ENCODE measurements around the gene DDI2.
A peak's percentile ranks its signal among the peaks of the same experiment; 100 is the strongest.

DDI2 gene

DNA sequence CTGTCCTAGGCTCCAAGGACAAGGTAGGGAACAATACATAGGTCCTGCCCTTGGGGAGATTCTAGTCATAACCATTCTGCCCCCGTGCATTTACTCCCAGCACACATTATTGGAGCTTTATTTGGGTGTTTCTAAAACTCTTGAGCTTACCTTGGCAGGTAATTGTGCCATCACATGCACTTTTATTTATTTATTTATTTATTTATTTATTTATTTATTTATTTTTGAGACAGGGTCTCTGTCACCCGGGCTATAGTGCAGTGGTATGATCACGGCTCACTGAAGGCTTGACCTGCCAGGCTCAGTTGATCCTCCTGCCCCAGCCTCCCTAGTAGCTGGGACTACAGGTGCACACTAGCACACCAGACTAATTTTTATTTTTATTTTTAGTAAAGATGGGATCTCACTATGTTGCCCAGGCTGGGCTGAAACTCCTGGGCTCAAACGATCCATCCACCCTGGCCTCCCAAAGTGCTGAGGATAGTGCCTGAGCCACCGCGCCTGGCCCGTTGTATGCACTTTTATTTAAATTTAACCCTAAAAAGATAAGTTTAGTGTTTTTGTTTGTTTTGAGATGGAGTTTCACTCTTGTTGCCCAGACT is 41.6 kb upstream of the DDI2 start (continued):
- TF ChIP-seq, protein P1, sequence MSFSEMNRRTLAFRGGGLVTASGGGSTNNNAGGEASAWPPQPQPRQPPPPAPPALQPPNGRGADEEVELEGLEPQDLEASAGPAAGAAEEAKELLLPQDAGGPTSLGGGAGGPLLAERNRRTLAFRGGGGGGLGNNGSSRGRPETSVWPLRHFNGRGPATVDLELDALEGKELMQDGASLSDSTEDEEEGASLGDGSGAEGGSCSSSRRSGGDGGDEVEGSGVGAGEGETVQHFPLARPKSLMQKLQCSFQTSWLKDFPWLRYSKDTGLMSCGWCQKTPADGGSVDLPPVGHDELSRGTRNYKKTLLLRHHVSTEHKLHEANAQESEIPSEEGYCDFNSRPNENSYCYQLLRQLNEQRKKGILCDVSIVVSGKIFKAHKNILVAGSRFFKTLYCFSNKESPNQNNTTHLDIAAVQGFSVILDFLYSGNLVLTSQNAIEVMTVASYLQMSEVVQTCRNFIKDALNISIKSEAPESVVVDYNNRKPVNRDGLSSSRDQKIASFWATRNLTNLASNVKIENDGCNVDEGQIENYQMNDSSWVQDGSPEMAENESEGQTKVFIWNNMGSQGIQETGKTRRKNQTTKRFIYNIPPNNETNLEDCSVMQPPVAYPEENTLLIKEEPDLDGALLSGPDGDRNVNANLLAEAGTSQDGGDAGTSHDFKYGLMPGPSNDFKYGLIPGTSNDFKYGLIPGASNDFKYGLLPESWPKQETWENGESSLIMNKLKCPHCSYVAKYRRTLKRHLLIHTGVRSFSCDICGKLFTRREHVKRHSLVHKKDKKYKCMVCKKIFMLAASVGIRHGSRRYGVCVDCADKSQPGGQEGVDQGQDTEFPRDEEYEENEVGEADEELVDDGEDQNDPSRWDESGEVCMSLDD (tag by site-specific recombination; IDR thresholded peaks at IDR 0.05) = no peak
- TF ChIP-seq ZNF555 (tag by site-specific recombination; conservative IDR thresholded peaks at IDR 0.05) (peak; percentile 89), ZBTB21 (tag by site-specific recombination; IDR thresholded peaks at IDR 0.05) (peak; percentile 23; the same call in 1 of the 2 replicates), GFI1B (tag by site-specific recombination; IDR thresholded peaks at IDR 0.05) (peak; percentile 52; the same call in 1 of the 2 replicates), ZNF184 (tag by site-specific recombination; IDR thresholded peaks at IDR 0.05) (no peak), ZNF585B (tag by site-specific recombination; IDR thresholded peaks at IDR 0.05) (no peak), ZNF324 (tag by site-specific recombination; IDR thresholded peaks at IDR 0.05) (no peak)

DNA sequence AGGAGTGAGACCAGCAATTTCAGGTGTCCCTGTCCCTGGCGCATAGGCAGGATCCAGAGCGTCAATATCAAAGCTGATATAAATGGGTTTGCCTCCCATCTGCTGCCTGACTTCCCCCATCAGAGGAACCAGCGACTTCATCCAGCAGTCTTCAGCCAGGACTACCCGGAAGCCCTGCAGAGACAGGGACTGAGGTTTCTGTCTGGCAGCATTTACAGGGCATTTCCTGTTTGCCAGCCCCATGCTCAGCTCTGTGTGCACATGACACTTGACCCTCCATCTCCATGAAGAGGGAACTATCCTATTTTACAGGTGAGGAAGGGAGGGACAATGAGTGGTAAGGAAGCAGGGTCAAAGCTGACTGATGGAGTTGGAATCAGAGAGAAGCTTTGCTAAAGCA is 39.6 kb upstream of the DDI2 start:
- H3K36me3 ChIP-seq (ENCODE audit: control insufficient read depth in 2 of 2, insufficient read depth in 1 of 2, low read length in 2 of 2) = peaks cover 0 to 6% of the 10 kb centered on the region in 2 experiments; a peak in 2 of 3 replicates
- H3K4me3 ChIP-seq (ENCODE audit: low read depth, low read length) = no peak overlapping the region
- CTCF ChIA-PET = no interaction called here
- no peaks in the 10 kb centered on the region for H3K9me3 ChIP-seq (ENCODE audit: control insufficient read depth, insufficient read depth, low read depth, low read length)
- no peak overlapping the region for H3K27ac ChIP-seq (ENCODE audit: extremely low read depth, low read depth, low read length)
- no peaks in the 10 kb centered on the region for H3K4me1 ChIP-seq (ENCODE audit: control insufficient read depth, insufficient read depth, low read length)
- POLR2A ChIA-PET = no interaction called here
- no peak for TF ChIP-seq ZNF513 (tag by site-specific recombination; IDR thresholded peaks at IDR 0.05)
- TF ChIP-seq KLF1 (tag by site-specific recombination; IDR thresholded peaks at IDR 0.05) = no peak
- TF ChIP-seq ZNF692 (tag by site-specific recombination; IDR thresholded peaks at IDR 0.05) = no peak
- TF ChIP-seq ZNF621 (tag by site-specific recombination; IDR thresholded peaks at IDR 0.05) = no peak
- TF ChIP-seq ZNF311 (tag by site-specific recombination; IDR thresholded peaks at IDR 0.05; ENCODE audit: borderline replicate concordance) = no peak
- TF ChIP-seq MEIS1 (CRISPR knock-in tag; IDR thresholded peaks at IDR 0.05; ENCODE audit: borderline replicate concordance) = no peak
- no peak for TF ChIP-seq ZNF416 (tag by site-specific recombination; IDR thresholded peaks at IDR 0.05)
- no peak for TF ChIP-seq ZFP3 (tag by site-specific recombination; IDR thresholded peaks at IDR 0.05; ENCODE audit: low read depth)
- no peak for TF ChIP-seq IKZF3 (tag by site-specific recombination; IDR thresholded peaks at IDR 0.05)
- TF ChIP-seq, protein P2, sequence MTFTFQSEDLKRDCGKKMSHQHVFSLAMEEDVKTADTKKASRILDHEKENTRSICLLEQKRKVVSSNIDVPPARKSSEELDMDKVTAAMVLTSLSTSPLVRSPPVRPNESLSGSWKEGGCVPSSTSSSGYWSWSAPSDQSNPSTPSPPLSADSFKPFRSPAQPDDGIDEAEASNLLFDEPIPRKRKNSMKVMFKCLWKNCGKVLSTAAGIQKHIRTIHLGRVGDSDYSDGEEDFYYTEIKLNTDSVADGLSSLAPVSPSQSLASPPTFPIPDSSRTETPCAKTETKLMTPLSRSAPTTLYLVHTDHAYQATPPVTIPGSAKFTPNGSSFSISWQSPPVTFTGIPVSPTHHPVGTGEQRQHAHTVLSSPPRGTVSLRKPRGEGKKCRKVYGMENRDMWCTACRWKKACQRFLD (tag by site-specific recombination; IDR thresholded peaks at IDR 0.05) = no peak
- TF ChIP-seq KLF16 (tag by site-specific recombination; IDR thresholded peaks at IDR 0.05) = no peak
- TF ChIP-seq ZNF394 (tag by site-specific recombination; IDR thresholded peaks at IDR 0.05; ENCODE audit: borderline replicate concordance) = no peak
- TF ChIP-seq ZNF843 (tag by site-specific recombination; IDR thresholded peaks at IDR 0.05) = no peak
- TF ChIP-seq PBX3 (CRISPR knock-in tag; IDR thresholded peaks at IDR 0.05) = no peak
- TF ChIP-seq, protein P3, sequence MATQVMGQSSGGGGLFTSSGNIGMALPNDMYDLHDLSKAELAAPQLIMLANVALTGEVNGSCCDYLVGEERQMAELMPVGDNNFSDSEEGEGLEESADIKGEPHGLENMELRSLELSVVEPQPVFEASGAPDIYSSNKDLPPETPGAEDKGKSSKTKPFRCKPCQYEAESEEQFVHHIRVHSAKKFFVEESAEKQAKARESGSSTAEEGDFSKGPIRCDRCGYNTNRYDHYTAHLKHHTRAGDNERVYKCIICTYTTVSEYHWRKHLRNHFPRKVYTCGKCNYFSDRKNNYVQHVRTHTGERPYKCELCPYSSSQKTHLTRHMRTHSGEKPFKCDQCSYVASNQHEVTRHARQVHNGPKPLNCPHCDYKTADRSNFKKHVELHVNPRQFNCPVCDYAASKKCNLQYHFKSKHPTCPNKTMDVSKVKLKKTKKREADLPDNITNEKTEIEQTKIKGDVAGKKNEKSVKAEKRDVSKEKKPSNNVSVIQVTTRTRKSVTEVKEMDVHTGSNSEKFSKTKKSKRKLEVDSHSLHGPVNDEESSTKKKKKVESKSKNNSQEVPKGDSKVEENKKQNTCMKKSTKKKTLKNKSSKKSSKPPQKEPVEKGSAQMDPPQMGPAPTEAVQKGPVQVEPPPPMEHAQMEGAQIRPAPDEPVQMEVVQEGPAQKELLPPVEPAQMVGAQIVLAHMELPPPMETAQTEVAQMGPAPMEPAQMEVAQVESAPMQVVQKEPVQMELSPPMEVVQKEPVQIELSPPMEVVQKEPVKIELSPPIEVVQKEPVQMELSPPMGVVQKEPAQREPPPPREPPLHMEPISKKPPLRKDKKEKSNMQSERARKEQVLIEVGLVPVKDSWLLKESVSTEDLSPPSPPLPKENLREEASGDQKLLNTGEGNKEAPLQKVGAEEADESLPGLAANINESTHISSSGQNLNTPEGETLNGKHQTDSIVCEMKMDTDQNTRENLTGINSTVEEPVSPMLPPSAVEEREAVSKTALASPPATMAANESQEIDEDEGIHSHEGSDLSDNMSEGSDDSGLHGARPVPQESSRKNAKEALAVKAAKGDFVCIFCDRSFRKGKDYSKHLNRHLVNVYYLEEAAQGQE (tag by site-specific recombination; IDR thresholded peaks at IDR 0.05) = no peak
- TF ChIP-seq ZSCAN23 (tag by site-specific recombination; IDR thresholded peaks at IDR 0.05) = no peak
- no peak for TF ChIP-seq HOXA7 (CRISPR knock-in tag; IDR thresholded peaks at IDR 0.05; ENCODE audit: borderline replicate concordance)
- TF ChIP-seq ZNF623 (tag by site-specific recombination; IDR thresholded peaks at IDR 0.05) = no peak
